ENCODE results near the gene PCBD2. TPM values are rescaled to one million over a fixed set of nuclear protein-coding genes. Genes with fewer than 3 reads are reported as not detected.
"Not testable (repeated sequence)": the region's sequence is repeated elsewhere in the genome, so short reads cannot be mapped to it uniquely, and the experiment has no call there.

PCBD2 gene
- polyA plus RNA-seq = 1 to 10 TPM; 2.8 to 9.3 (median 7.1) TPM

DNA sequence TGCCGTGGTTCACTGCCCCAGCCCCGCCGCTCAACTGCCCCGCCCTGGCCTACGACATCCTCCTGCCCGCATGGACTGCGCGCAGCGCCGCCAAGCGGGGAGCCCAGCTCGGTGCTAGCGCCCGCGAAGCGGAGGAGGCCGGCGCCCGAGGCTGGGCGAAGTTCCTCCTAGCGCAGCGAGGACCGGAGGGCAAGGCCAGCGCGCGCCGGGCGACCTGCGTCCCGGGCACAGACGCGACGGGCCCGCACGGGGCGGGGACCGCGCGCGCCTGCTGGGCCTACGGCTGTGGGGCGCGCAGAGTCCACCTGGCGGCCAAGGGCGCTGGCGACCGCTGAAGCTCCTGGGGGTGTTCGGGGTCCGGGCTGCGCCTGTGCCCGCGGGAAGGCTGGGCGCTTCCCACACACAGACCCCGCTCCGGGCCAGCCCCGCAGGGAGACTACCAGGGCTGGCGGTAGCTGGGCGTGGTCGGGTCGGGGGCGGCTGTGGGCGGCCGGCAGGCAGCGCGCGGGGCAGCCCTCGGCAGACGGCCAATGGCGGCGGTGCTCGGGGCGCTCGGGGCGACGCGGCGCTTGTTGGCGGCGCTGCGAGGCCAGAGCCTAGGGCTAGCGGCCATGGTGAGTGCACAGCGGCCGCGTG is at the start of gene PCBD2:
Gene PCBD2 (plus strand): TSS at position 522 of the 636 bp plus-strand sequence. CDS start 9 bp downstream, at position 531.
- H3K4me3 Mint-ChIP-seq = peak within 1 kb of the TSS; percentile 91 to 99 (median 97)
- peaks cover 7 to 10% of the 10 kb centered on the region in 2 donors for H3K4me1 Mint-ChIP-seq
- peaks cover 5 to 6% (median 6%) of the 10 kb centered on the region in 3 donors for H3K27me3 Mint-ChIP-seq (ENCODE audit: low read depth in 3 of 3)
- peak; percentile 90 to 92 (median 92) for DNase-seq
- H3K27ac Mint-ChIP-seq = peak within 1 kb of the TSS; percentile 94 to 99 (median 96)
- peaks cover 0 to 8% (median 5%) of the 10 kb centered on the region in 3 donors for H3K36me3 Mint-ChIP-seq
- H3K9me3 Mint-ChIP-seq = no peaks in the 10 kb centered on the region

DNA sequence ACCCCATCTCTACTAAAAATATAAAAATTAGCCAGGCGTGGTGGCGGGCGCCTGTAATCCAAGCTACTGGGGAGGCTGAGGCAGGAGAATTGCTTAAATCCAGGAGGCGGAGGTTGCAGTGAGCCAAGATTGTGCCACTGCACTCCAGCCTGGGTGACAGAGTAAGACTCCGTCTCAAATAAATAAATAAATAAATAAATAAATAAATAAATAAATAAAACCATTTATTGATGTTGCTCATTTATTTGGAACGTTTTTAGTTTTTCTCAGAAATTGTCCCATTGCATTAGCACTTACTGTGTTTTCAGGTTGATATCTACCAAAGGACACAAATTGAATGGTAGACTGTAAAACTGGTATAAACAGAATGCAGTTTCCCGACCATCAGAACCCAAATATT is 48.5 kb upstream of the PCBD2 start:
- not testable (repeated sequence) for DNase-seq; H3K4me3 Mint-ChIP-seq; H3K27ac Mint-ChIP-seq; H3K27me3 Mint-ChIP-seq (ENCODE audit: low read depth in 3 of 3); H3K9me3 Mint-ChIP-seq
- Mint-ChIP-seq H3K4me1 (peaks cover 35 to 47% of the 10 kb centered on the region in 2 donors), H3K36me3 (peaks cover 0 to 15% (median 8%) of the 10 kb centered on the region in 3 donors)

DNA sequence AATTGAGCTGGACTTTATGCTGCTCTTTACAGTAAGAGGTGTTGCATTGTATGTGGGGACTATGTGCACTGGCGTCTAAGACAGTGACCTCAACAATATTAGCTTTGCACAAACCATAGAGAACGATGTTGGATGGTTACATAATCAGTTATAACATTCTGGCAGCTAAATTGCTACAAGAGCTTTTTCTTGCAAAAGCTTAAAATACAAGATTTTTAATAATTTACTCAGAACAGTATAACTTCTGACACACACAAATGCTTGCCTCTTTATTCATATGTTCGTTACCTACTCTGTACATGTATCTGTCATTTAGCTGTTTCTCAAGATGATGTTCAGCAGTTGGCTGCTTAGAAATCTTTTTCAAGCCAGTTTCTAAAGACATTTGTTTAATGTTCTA is 47.5 kb upstream of the PCBD2 start:
- peaks cover 0 to 5% (median 0%) of the 10 kb centered on the region in 3 donors for H3K27me3 Mint-ChIP-seq (ENCODE audit: low read depth in 3 of 3)
- peak overlapping the region in 1 of 6 donors; percentile 60 for H3K27ac Mint-ChIP-seq
- peaks cover 34 to 44% of the 10 kb centered on the region in 2 donors for H3K4me1 Mint-ChIP-seq
- H3K4me3 Mint-ChIP-seq = no peak overlapping the region
- no peaks in the 10 kb centered on the region for H3K9me3 Mint-ChIP-seq
- no peak for DNase-seq
- peaks cover 0 to 15% (median 8%) of the 10 kb centered on the region in 3 donors for H3K36me3 Mint-ChIP-seq

DNA sequence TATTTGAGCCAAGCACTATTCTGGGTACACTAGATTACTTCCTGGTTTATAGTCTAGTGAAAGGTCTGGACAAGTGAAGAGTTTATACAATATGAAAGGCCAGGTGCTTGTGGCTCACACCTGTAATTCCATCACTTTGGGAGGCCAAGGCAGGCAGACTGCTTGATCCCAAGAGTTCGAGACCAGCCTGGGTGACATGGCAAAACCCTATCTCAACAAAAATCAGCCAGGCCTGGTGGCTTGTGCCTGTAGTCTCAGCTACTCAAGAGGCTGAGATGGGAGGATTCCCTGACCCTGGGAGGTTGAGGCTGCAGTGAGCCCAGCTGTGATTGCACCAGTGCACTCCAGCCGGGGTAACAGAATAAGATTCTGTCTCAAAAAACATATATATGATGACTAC is 40.2 kb upstream of the PCBD2 start:
- peaks cover 12 to 20% of the 10 kb centered on the region in 2 donors for H3K4me1 Mint-ChIP-seq
- H3K27ac Mint-ChIP-seq = peak overlapping the region in 1 of 6 donors; percentile 67
- no peak overlapping the region for H3K4me3 Mint-ChIP-seq

DNA sequence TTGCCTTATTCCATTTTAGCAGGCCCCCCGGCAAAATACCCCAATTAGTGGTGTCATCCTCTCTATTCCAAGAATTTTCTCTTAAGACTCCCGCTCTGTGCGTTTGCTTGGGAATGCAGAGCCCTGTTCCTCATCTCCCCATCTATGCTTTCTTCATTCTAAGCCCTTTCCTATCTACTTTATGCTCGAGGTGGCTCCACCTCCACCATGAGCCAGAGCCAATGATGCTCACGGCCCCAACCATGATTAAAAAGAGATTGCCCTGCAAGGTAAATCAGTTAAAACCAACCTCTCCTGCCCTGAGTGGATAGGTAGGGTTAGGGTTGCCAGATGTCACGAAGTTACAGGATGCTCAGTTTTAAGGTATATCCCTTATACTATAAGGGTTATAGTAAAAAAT is 31.4 kb upstream of the PCBD2 start:
- H3K9me3 Mint-ChIP-seq = no peaks in the 10 kb centered on the region

More for the DNA sequence above, 40.2 kb upstream of the PCBD2 start:
- H3K9me3 Mint-ChIP-seq = no peaks in the 10 kb centered on the region
- H3K27me3 Mint-ChIP-seq (ENCODE audit: low read depth in 3 of 3) = peaks cover 0 to 1% (median 0%) of the 10 kb centered on the region in 3 donors
- peaks cover 0 to 9% (median 4%) of the 10 kb centered on the region in 3 donors for H3K36me3 Mint-ChIP-seq
- DNase-seq = no peak

DNA sequence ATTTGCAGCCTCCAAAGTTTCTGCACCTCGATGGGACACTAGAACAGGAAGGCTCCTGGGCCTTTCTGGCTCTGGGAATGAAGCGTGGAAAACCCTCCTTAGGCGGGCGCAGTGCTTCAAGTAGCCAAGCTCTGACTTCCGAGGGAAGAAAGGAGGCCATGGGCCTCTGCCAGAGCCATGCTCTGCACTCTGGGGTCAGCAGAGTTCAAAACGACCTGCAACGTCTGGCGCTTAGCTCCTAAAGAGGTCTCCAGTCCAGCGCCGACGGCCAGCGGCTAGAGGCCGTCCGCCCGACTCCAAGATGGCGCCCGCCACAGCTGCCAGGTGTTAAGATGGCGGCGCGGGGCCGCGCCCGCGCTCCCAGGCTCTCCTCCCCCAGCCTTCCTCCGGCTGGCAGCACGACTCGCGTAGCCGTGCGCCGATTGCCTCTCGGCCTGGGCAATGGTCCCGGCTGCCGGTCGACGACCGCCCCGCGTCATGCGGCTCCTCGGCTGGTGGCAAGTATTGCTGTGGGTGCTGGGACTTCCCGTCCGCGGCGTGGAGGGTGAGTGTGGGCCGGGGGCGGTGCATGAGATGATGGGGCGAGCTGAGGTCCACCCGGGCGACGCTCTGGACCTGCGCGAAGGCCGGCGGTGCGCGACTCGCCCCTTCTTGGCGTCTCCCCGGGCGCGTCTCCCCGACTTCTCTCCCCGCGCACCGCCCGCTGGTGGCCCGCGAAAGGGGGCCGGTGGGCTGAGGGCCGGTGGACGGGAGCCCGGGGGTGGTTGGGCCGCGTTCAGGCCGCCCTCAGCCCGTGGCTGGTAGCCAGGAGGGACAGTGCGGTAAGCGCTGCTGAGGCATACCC is 30.7 kb upstream of the PCBD2 start, which contains the start of gene TXNDC15:
Gene TXNDC15 (plus strand): TSS at position 385 of the 844 bp plus-strand sequence. CDS start 57 bp downstream, at position 442.
- DNase-seq = peak; percentile 84 to 87 (median 86)
- Mint-ChIP-seq H3K4me3 (peak within 1 kb of the TSS; percentile 90 to 98 (median 95)), H3K9me3 (no peaks in the 10 kb centered on the region), H3K4me1 (peaks cover 36 to 57% of the 10 kb centered on the region in 2 donors), H3K36me3 (no peaks in the 10 kb centered on the region), H3K27me3 (ENCODE audit: low read depth in 3 of 3) (peaks cover 0 to 4% (median 1%) of the 10 kb centered on the region in 3 donors), H3K27ac (peak within 1 kb of the TSS; percentile 91 to 99 (median 96))

More for the DNA sequence above, 31.4 kb upstream of the PCBD2 start:
- no peak for DNase-seq
- peak overlapping the region; percentile 91 to 99 (median 96) for H3K27ac Mint-ChIP-seq
- peak overlapping the region in 4 of 5 donors; percentile 93 to 98 (median 95) for H3K4me3 Mint-ChIP-seq
- H3K27me3 Mint-ChIP-seq (ENCODE audit: low read depth in 3 of 3) = peaks cover 0 to 4% (median 1%) of the 10 kb centered on the region in 3 donors
- H3K4me1 Mint-ChIP-seq = peaks cover 32 to 50% of the 10 kb centered on the region in 2 donors
- H3K36me3 Mint-ChIP-seq = no peaks in the 10 kb centered on the region

DNA sequence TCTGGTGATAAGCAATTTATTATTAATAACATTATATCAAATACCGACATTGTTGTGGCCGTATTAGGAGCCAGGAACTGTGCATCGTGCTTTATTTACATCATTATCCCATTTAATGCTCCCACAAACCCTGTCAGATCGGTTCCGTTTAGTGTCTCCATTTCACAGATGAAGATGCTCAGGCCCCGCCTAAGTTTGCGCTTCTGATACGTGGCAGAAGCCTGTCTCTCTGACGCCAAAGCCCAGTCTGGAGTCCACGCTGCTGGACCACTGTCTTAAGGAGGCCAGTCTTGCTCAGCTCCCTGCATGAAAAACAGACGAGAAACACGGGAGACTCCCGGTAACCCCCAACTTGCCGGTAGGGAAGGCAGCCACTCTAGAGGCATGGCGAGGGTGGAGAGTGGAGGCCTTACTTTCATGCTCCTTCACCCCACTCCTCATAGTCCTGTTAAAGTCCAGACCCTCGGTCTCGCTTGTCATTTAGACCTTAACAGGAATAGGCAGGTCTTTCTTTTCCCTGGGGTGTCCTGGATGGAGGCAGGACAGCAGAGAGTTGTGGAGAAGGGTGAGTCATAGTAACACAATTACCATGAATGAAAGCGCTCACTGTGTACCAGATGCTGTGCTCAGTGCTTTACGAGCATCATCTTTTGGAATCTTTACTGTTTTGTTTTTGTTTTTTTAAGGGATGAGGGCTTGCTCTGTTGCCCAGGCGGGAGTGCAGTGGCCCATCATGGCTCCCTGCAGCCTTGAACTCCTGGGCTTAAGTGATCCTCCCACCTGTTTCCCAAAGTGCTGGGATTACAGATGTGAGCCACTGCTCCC is 29.9 kb upstream of the PCBD2 start:
- peak overlapping the region; percentile 91 to 99 (median 96) for H3K27ac Mint-ChIP-seq
- peak overlapping the region; percentile 90 to 98 (median 95) for H3K4me3 Mint-ChIP-seq
- H3K9me3 Mint-ChIP-seq = no peaks in the 10 kb centered on the region
- H3K4me1 Mint-ChIP-seq = peaks cover 38 to 63% of the 10 kb centered on the region in 2 donors
- peaks cover 0 to 2% (median 0%) of the 10 kb centered on the region in 3 donors for H3K36me3 Mint-ChIP-seq
- peak in 2 of 3 donors; percentile 17 to 20 for DNase-seq
- peaks cover 0 to 4% (median 1%) of the 10 kb centered on the region in 3 donors for H3K27me3 Mint-ChIP-seq (ENCODE audit: low read depth in 3 of 3)

DNA sequence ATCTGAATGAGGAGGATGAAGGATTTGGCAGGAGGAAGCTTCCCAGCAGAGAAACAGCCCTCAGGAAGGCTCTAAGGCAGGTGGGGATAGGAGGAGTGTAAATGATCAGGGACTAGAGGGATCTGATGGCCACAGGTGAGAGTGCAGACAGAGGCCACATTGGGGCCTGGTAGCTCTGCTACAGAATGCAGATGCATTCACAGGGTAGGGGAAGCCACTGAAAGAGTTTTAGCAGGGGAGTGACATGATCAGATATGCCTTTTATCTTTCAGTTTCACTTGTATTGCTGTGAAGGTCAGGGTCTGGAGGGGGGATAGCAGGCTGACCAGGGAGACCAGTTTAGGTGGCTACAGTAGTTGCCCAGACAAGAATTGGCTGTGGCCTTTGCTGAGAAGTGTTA is 27.8 kb upstream of the PCBD2 start:
- H3K27me3 Mint-ChIP-seq (ENCODE audit: low read depth in 3 of 3) = peaks cover 0 to 4% (median 1%) of the 10 kb centered on the region in 3 donors
- peaks cover 42 to 73% of the 10 kb centered on the region in 2 donors for H3K4me1 Mint-ChIP-seq
- H3K4me3 Mint-ChIP-seq = peak overlapping the region in 3 of 5 donors; percentile 0 to 35 (median 4)
- no peak for DNase-seq
- H3K9me3 Mint-ChIP-seq = no peaks in the 10 kb centered on the region
- H3K27ac Mint-ChIP-seq = peak overlapping the region; percentile 78 to 99 (median 83)
- peaks cover 0 to 6% (median 0%) of the 10 kb centered on the region in 3 donors for H3K36me3 Mint-ChIP-seq

DNA sequence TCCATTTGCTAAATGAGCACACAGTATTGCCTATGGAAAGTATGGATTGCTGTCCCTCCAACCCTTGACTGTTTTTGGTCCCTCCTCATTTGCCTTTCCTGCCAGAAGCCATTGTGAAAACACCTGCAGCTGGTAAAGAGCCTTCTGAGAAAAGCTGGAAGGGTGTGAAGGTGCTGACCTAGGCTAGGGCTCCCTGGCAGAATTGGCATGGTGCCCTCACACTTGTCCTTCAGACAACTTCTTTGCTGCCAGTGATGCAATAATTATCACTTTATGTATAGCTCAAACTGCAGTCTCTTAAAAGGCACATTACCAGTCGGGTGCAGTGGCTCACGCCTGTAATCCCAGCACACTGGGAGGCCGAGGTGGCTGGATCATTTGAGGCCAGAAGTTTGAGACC is 26.5 kb upstream of the PCBD2 start:
- Mint-ChIP-seq H3K27ac (peak overlapping the region in 4 of 6 donors; percentile 2 to 76 (median 50)), H3K4me1 (peaks cover 42 to 64% of the 10 kb centered on the region in 2 donors), H3K4me3 (peak overlapping the region in 1 of 5 donors; percentile 15), H3K36me3 (peaks cover 0 to 6% (median 0%) of the 10 kb centered on the region in 3 donors), H3K27me3 (ENCODE audit: low read depth in 3 of 3) (peaks cover 0 to 4% (median 1%) of the 10 kb centered on the region in 3 donors), H3K9me3 (no peaks in the 10 kb centered on the region)
- no peak for DNase-seq

DNA sequence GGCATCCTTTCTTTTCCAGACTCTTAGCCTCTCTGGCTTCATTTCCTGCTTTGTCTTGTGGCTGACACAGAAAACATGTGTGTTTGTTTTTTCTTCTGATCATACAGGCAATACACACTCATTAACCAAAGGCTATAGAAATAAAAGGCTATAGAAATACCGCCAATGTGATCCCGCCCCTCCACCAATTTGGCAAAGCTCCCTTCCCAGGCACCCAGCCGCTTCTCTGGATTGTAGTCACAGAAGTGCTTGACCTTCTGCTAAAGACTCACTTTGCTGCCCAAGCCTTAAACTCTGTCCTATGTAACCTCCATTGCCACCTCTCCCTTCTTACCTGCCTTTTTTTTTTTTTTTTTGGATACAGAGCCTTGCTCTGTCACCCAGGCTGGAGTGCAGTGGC is 25.5 kb upstream of the PCBD2 start:
- Mint-ChIP-seq H3K9me3 (no peaks in the 10 kb centered on the region), H3K27ac (peak overlapping the region in 2 of 6 donors; percentile 12 to 53), H3K36me3 (peaks cover 0 to 6% (median 0%) of the 10 kb centered on the region in 3 donors), H3K4me3 (no peak overlapping the region), H3K27me3 (ENCODE audit: low read depth in 3 of 3) (peaks cover 0 to 2% (median 1%) of the 10 kb centered on the region in 3 donors), H3K4me1 (peaks cover 40 to 61% of the 10 kb centered on the region in 2 donors)
- DNase-seq = no peak

DNA sequence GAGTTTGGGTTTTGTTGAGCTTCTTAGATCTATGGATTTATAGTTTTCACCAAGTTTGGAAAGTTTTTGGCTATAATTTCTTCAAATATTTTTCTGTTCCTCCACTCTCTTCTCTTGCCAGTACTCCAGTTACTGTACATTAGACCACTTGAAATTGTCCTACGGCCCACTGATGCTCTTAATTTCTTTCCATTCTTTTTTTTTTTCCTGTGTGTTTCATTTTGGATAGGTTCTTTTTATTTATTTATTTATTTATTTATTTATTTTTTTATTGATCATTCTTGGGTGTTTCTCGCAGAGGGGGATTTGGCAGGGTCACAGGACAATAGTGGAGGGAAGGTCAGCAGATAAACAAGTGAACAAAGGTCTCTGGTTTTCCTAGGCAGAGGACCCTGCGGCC is 24.0 kb upstream of the PCBD2 start:
- H3K4me3 Mint-ChIP-seq = not testable (repeated sequence)
- peaks cover 35 to 62% of the 10 kb centered on the region in 2 donors for H3K4me1 Mint-ChIP-seq

DNA sequence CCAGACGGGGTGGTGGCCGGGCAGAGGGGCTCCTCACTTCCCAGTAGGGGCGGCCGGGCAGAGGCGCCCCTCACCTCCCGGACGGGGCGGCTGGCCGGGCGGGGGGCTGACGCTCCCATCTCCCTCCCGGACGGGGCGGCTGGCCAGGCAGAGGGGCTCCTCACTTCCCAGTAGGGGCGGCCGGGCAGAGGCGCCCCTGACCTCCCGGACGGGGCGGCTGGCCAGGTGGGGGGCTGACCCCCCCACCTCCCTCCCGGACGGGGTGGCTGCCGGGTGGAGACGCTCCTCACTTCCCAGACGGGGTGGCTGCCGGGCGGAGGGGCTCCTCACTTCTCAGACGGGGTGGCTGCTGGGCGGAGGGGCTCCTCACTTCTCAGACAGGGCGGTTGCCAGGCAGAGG is 23.2 kb upstream of the PCBD2 start:
- H3K4me3 Mint-ChIP-seq; H3K36me3 Mint-ChIP-seq; H3K27me3 Mint-ChIP-seq (ENCODE audit: low read depth in 3 of 3); H3K9me3 Mint-ChIP-seq; DNase-seq; H3K27ac Mint-ChIP-seq: not testable (repeated sequence)
- H3K4me1 Mint-ChIP-seq = peaks cover 31 to 56% of the 10 kb centered on the region in 2 donors

More for the DNA sequence above, 24.0 kb upstream of the PCBD2 start:
- H3K36me3 Mint-ChIP-seq; DNase-seq; H3K9me3 Mint-ChIP-seq; H3K27me3 Mint-ChIP-seq (ENCODE audit: low read depth in 3 of 3); H3K27ac Mint-ChIP-seq: not testable (repeated sequence)

Data from immature natural killer cell (primary cell).